ENCODE measurements around the gene NPEPPS. TPM values are rescaled to one million over a fixed set of nuclear protein-coding genes. Genes with fewer than 3 reads are reported as not detected.
A peak's percentile ranks its signal among the peaks of the same experiment; 100 is the strongest.

The NPEPPS gene
- total and polyA plus RNA-seq, 2 donors (not counting 3 experiments of a cell fraction or from before 2014, with no cell fraction given): 69.2 to 102 TPM

DNA sequence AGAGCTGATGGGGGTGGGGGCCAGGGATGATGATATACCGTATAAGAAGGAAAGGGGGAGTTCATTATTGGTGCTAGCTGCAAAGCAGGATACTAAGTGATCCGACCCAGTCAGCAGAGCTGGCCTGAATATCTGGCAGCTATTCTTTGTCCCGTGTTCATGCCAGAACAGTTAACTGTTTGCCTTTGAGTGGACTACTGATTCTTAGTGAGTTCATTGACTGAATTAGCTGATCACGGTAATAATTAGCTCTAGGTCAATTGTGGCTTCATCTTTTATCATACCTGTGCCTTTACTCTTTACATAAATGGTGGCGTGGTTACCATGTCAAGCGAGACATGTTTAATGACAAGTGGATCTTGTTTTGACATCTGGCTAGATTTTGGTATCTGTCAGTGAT, 124.1 kb downstream of the NPEPPS start:
- Histone ChIP-seq H3K4me2 (ENCODE audit: insufficient read depth, low read length) (peak overlapping the region; percentile 5), H3K4me1 (ENCODE audit: control insufficient read depth, extremely low read depth, insufficient read depth, low read length) (peaks cover 30% of the 10 kb centered on the region), H3K9ac (replicated peaks; ENCODE audit: extremely low read depth, insufficient read depth, low read length) (no peak overlapping the region), H3K4me3 (replicated peaks in 1 of 3; ENCODE audit: insufficient read depth in 1 of 3, low read depth in 1 of 3, low read length in 3 of 3) (no peak overlapping the region), H3K9me1 (replicated peaks; ENCODE audit: control insufficient read depth, extremely low read depth, insufficient read depth, low read length) (no peaks in the 10 kb centered on the region), H4K20me1 (replicated peaks; ENCODE audit: control insufficient read depth, extremely low read depth, insufficient read depth, low read length) (peaks cover 21% of the 10 kb centered on the region), H2AFZ (ENCODE audit: low read depth, low read length) (no peak overlapping the region), H3K27me3 (ENCODE audit: control insufficient read depth in 2 of 2, insufficient read depth in 2 of 2, low read length in 2 of 2) (no peaks in the 10 kb centered on the region), H3K9me3 (replicated peaks; ENCODE audit: control insufficient read depth, insufficient read depth, low read length) (no peaks in the 10 kb centered on the region), H3K27ac (ENCODE audit: insufficient read depth, low read depth, low read length) (no peak overlapping the region), H3K79me2 (ENCODE audit: control insufficient read depth, insufficient read depth, low read length) (peaks cover 87% of the 10 kb centered on the region), H3K36me3 (ENCODE audit: control insufficient read depth in 2 of 2, extremely low read depth in 1 of 2, insufficient read depth in 2 of 2, low read length in 2 of 2) (peaks cover 37 to 41% of the 10 kb centered on the region in 2 experiments)
- no TSS peak for BruUV-seq (replicated peaks)
- intact Hi-C loops (cut with micrococcal nuclease): loop anchor here (5.0 kb wide), 1 partner anchor 32 kb away; no protein-coding TSS in a partner anchor
- TF ChIP-seq, protein P1, sequence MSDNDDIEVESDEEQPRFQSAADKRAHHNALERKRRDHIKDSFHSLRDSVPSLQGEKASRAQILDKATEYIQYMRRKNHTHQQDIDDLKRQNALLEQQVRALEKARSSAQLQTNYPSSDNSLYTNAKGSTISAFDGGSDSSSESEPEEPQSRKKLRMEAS (IDR thresholded peaks at IDR 0.05; ENCODE audit: insufficient read depth, insufficient read length): no peak
- no peak for DNase-seq (ENCODE audit: low read depth, low spot score)
- ChIA-PET POLR2A (interaction anchor here (1.0 kb wide), 1 partner anchor 9 kb away, joined by 4 read pairs; no protein-coding TSS in a partner anchor), CTCF (interaction anchor here (0.7 to 2.3 kb wide), 3 partner anchors 10 to 36 kb away, joined by 3 to 6 read pairs (median 6); no protein-coding TSS in a partner anchor)
- FAIRE-seq: no peak
- dilution Hi-C loops (cut with MboI; ENCODE audit: extremely low pct_ligation_motif_present, low sequenced_read_pairs): no loop called here

DNA sequence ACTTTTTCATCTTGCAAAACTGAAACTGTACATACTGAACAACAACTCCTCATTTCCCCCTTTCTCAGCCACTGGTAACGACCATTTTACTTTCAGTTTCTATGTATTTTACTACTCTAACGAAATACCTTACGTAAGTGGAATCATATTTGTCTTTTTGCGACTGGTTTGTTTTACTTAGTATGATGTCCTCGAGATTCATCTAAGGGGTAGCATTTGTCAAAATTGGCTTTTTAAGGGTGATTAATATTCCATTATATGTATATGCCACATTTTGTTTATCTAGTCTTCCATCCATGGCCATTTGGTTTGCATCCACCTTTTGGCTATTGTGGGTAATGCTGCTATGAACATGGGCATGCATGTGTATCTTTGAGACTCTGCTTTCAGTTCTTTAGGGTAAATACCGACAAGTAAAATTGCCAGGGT, 129.2 kb downstream of the NPEPPS start:
- intact Hi-C loops (cut with micrococcal nuclease): loop anchor here (5.0 kb wide), 1 partner anchor 142 kb away; no protein-coding TSS in a partner anchor
- POLR2A ChIA-PET: no interaction called here
- Histone ChIP-seq H3K27me3 (ENCODE audit: control insufficient read depth in 2 of 2, insufficient read depth in 2 of 2, low read length in 2 of 2) (no peaks in the 10 kb centered on the region), H3K4me1 (ENCODE audit: control insufficient read depth, extremely low read depth, insufficient read depth, low read length) (no peaks in the 10 kb centered on the region), H3K4me3 (replicated peaks in 1 of 3; ENCODE audit: insufficient read depth in 1 of 3, low read depth in 1 of 3, low read length in 3 of 3) (no peak overlapping the region), H4K20me1 (replicated peaks; ENCODE audit: control insufficient read depth, extremely low read depth, insufficient read depth, low read length) (peaks cover 19% of the 10 kb centered on the region), H3K27ac (ENCODE audit: insufficient read depth, low read depth, low read length) (no peak overlapping the region), H3K36me3 (ENCODE audit: control insufficient read depth in 2 of 2, extremely low read depth in 1 of 2, insufficient read depth in 2 of 2, low read length in 2 of 2) (peaks cover 47 to 64% of the 10 kb centered on the region in 2 experiments), H3K4me2 (ENCODE audit: insufficient read depth, low read length) (no peak overlapping the region), H2AFZ (ENCODE audit: low read depth, low read length) (no peak overlapping the region), H3K9ac (replicated peaks; ENCODE audit: extremely low read depth, insufficient read depth, low read length) (no peak overlapping the region), H3K9me1 (replicated peaks; ENCODE audit: control insufficient read depth, extremely low read depth, insufficient read depth, low read length) (no peaks in the 10 kb centered on the region), H3K9me3 (replicated peaks; ENCODE audit: control insufficient read depth, insufficient read depth, low read length) (no peaks in the 10 kb centered on the region), H3K79me2 (ENCODE audit: control insufficient read depth, insufficient read depth, low read length) (peaks cover 62% of the 10 kb centered on the region)
- TF ChIP-seq POLR2AphosphoS5 (IDR thresholded peaks at IDR 0.05; ENCODE audit: insufficient read depth, low read depth, low read length): no peak
- dilution Hi-C loops (cut with MboI; ENCODE audit: extremely low pct_ligation_motif_present, low sequenced_read_pairs): no loop called here
- FAIRE-seq: no peak
- BruUV-seq (replicated peaks): no TSS peak
- CTCF ChIA-PET: no interaction called here
- DNase-seq (ENCODE audit: low read depth, low spot score): no peak

All from endothelial cell of umbilical vein (primary cell).